Measurements from ENCODE around the gene KIF22. TPM values are rescaled to one million over a fixed set of nuclear protein-coding genes. Genes with fewer than 3 reads are reported as not detected.

The KIF22 gene
- total and polyA plus RNA-seq, 9 of the 15 experiments (the other 6 are each of a cell fraction or from before 2014, with no cell fraction given) = 8.7 to 232 (median 131) TPM

DNA sequence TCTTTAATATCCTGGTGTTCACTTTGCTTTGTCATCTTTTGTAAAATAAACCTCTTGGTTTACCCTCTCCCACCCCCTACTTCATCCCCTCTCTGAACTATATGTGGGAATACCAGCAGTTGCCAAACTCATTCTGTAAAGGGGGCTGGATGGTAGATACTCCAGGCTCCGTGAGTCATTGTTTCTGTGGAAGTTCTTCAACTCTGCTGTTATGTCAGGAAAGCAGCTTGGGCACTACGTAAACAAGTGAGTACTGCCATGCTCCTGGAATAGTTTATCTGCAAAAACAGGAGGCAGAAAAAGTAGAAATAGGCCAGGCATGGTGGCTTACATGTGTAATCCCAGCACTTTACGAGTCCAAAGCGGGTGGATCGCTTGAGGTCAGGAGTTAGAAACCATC is 47.3 kb downstream of the KIF22 start (continued):
- TF ChIP-seq, protein P1, sequence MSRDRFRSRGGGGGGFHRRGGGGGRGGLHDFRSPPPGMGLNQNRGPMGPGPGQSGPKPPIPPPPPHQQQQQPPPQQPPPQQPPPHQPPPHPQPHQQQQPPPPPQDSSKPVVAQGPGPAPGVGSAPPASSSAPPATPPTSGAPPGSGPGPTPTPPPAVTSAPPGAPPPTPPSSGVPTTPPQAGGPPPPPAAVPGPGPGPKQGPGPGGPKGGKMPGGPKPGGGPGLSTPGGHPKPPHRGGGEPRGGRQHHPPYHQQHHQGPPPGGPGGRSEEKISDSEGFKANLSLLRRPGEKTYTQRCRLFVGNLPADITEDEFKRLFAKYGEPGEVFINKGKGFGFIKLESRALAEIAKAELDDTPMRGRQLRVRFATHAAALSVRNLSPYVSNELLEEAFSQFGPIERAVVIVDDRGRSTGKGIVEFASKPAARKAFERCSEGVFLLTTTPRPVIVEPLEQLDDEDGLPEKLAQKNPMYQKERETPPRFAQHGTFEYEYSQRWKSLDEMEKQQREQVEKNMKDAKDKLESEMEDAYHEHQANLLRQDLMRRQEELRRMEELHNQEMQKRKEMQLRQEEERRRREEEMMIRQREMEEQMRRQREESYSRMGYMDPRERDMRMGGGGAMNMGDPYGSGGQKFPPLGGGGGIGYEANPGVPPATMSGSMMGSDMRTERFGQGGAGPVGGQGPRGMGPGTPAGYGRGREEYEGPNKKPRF (IDR thresholded peaks at IDR 0.05; ENCODE audit: low read depth, low read length) = no peak
- TF ChIP-seq FOS (IDR thresholded peaks at IDR 0.05; ENCODE audit: extremely low read depth, insufficient read length) (no peak), RFX7 (CRISPR knock-in tag; IDR thresholded peaks at IDR 0.05) (no peak)
- TF ChIP-seq, protein P2, sequence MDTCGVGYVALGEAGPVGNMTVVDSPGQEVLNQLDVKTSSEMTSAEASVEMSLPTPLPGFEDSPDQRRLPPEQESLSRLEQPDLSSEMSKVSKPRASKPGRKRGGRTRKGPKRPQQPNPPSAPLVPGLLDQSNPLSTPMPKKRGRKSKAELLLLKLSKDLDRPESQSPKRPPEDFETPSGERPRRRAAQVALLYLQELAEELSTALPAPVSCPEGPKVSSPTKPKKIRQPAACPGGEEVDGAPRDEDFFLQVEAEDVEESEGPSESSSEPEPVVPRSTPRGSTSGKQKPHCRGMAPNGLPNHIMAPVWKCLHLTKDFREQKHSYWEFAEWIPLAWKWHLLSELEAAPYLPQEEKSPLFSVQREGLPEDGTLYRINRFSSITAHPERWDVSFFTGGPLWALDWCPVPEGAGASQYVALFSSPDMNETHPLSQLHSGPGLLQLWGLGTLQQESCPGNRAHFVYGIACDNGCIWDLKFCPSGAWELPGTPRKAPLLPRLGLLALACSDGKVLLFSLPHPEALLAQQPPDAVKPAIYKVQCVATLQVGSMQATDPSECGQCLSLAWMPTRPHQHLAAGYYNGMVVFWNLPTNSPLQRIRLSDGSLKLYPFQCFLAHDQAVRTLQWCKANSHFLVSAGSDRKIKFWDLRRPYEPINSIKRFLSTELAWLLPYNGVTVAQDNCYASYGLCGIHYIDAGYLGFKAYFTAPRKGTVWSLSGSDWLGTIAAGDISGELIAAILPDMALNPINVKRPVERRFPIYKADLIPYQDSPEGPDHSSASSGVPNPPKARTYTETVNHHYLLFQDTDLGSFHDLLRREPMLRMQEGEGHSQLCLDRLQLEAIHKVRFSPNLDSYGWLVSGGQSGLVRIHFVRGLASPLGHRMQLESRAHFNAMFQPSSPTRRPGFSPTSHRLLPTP (IDR thresholded peaks at IDR 0.05; ENCODE audit: borderline replicate concordance, extremely low read depth, insufficient read length) = no peak
- TF ChIP-seq, protein P3, sequence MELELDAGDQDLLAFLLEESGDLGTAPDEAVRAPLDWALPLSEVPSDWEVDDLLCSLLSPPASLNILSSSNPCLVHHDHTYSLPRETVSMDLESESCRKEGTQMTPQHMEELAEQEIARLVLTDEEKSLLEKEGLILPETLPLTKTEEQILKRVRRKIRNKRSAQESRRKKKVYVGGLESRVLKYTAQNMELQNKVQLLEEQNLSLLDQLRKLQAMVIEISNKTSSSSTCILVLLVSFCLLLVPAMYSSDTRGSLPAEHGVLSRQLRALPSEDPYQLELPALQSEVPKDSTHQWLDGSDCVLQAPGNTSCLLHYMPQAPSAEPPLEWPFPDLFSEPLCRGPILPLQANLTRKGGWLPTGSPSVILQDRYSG (tag; conservative IDR thresholded peaks at IDR 0.05; ENCODE audit: low read depth) = no peak

Data from K562 (cell line).